ENCODE data around the gene OR2A2. TPM values are rescaled to one million over a fixed set of nuclear protein-coding genes. Genes with fewer than 3 reads are reported as not detected.

Gene OR2A2, protein sequence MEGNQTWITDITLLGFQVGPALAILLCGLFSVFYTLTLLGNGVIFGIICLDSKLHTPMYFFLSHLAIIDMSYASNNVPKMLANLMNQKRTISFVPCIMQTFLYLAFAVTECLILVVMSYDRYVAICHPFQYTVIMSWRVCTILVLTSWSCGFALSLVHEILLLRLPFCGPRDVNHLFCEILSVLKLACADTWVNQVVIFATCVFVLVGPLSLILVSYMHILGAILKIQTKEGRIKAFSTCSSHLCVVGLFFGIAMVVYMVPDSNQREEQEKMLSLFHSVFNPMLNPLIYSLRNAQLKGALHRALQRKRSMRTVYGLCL
- total RNA-seq, result not detected
- polyA plus RNA-seq (ENCODE audit: insufficient read length in 2 of 2), result not detected
- long read RNA-seq, donor 1, result 0 reads
- long read RNA-seq, donor 2, result 0 reads
- long read RNA-seq, donor 3, result 0 reads
- long read RNA-seq, donor 4, result 0 reads

- Histone ChIP-seq H3K36me3 (ENCODE audit: control insufficient read depth, insufficient read depth, low read length) (no peaks in the 10 kb centered on the region), H3K27me3 (ENCODE audit: control insufficient read depth, insufficient read depth, low read length) (no peaks in the 10 kb centered on the region), H3K4me1 (ENCODE audit: control insufficient read depth, insufficient read depth, low read length) (no peaks in the 10 kb centered on the region), H3K9me3 (ENCODE audit: control insufficient read depth, insufficient read depth, low read length) (no peaks in the 10 kb centered on the region), H3K4me3 (ENCODE audit: low read depth, low read length) (no peak within 1 kb of the TSS), H3K27ac (ENCODE audit: low read depth, low read length) (no peak within 1 kb of the TSS)
- no peak for DNase-seq (ENCODE audit: low read depth in 4 of 6, low spot score in 6 of 6)
- 100% methylated on average over 1 of the region's 2 CpGs for WGBS (ENCODE audit: insufficient coverage)
Observed at GRCh38 chr7:144109283-144109682, at the start of gene OR2A2. TSS of gene OR2A2 (plus strand) at chr7:144109583. CDS start at chr7:144109583, 0 bp downstream.

DNA sequence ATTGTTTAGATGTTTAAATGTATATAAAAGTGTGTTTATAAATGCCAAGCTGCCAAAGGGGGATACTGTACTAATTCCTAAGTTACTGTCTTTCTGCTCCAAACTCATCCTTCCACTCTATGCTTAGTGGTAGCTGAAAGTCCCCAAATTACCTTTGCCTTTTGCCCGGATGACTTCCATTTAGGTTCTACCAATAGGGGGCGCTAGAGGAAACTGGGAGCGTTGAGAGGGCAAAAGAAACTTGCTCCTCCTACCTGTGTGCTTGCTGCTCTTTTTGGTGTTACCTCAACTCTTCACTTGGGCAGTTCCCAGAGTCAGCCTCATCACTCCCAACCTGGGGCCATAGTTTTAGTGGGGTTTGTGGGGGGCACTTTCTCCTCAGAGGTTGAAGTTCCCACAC, 45.7 kb upstream of the OR2A2 start:
- no peak overlapping the region for H3K27ac ChIP-seq (ENCODE audit: low read depth, low read length)
- H3K4me1 ChIP-seq (ENCODE audit: control insufficient read depth, insufficient read depth, low read length), result no peaks in the 10 kb centered on the region
- WGBS (ENCODE audit: insufficient coverage), result 48% methylated on average over 3 of the region's 3 CpGs
- no peak for DNase-seq (ENCODE audit: low read depth in 4 of 6, low spot score in 6 of 6)
- peaks cover 2% of the 10 kb centered on the region for H3K9me3 ChIP-seq (ENCODE audit: control insufficient read depth, insufficient read depth, low read length)
- H3K36me3 ChIP-seq (ENCODE audit: control insufficient read depth, insufficient read depth, low read length), result no peaks in the 10 kb centered on the region
- no peaks in the 10 kb centered on the region for H3K27me3 ChIP-seq (ENCODE audit: control insufficient read depth, insufficient read depth, low read length)
- H3K4me3 ChIP-seq (ENCODE audit: low read depth, low read length), result no peak overlapping the region

DNA sequence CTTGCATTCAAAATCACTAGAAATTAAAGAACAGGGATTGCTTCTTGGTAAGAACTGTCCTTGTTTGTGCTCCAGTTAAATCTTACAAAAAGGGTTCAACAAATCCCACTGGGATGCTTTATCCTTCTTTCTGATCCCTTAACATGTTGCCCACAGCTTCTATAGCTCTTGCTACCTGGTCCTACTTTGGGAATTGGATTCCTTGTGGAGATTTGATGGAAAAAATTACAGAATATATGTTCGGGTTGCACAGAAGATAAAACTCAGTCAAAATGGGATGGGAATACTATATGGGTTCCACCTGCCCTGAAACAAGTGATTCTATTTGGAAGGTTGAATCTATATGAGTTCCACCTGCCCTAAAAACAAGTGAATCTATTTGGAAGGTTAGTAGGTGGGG, 39.9 kb upstream of the OR2A2 start, which contains the start of gene OR2A25:
Gene OR2A25 (plus strand): TSS at position 301 of the 400 bp plus-strand sequence. CDS start 4,409 bp downstream, outside the sequence.
- peaks cover 2% of the 10 kb centered on the region for H3K9me3 ChIP-seq (ENCODE audit: control insufficient read depth, insufficient read depth, low read length)
- DNase-seq (ENCODE audit: low read depth in 4 of 6, low spot score in 6 of 6), result no peak
- 100% methylated on average over 1 of the region's 1 CpG for WGBS (ENCODE audit: insufficient coverage)
- no peaks in the 10 kb centered on the region for H3K27me3 ChIP-seq (ENCODE audit: control insufficient read depth, insufficient read depth, low read length)
- no peak within 1 kb of the TSS for H3K4me3 ChIP-seq (ENCODE audit: low read depth, low read length)
- no peaks in the 10 kb centered on the region for H3K36me3 ChIP-seq (ENCODE audit: control insufficient read depth, insufficient read depth, low read length)
- H3K27ac ChIP-seq (ENCODE audit: low read depth, low read length), result no peak within 1 kb of the TSS
- no peaks in the 10 kb centered on the region for H3K4me1 ChIP-seq (ENCODE audit: control insufficient read depth, insufficient read depth, low read length)

DNA sequence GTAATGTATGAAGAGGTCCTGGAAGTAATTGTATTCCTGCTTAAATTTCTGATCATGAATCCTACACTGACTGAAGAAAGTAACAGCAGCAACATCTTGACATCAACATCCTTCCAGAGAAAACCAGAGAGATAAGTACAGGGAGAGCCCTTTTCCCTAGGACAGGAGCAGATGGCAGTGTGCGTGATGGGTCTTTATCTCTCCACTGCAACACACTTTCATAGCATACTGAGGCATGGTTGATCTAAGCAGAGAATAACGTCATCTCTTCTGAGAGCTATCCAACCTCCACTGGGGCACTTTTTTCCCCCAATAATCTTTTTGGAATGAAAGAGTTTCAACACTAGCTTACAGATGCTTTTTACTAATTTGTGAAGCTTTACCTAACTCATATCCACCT, 39.4 kb upstream of the OR2A2 start:
- peak in 1 of 6 donors; percentile 35 for DNase-seq (ENCODE audit: low read depth in 4 of 6, low spot score in 6 of 6)
- Histone ChIP-seq H3K27ac (ENCODE audit: low read depth, low read length) (no peak overlapping the region), H3K36me3 (ENCODE audit: control insufficient read depth, insufficient read depth, low read length) (no peaks in the 10 kb centered on the region), H3K27me3 (ENCODE audit: control insufficient read depth, insufficient read depth, low read length) (no peaks in the 10 kb centered on the region), H3K4me1 (ENCODE audit: control insufficient read depth, insufficient read depth, low read length) (no peaks in the 10 kb centered on the region), H3K4me3 (ENCODE audit: low read depth, low read length) (no peak overlapping the region), H3K9me3 (ENCODE audit: control insufficient read depth, insufficient read depth, low read length) (peaks cover 2% of the 10 kb centered on the region)
- WGBS (ENCODE audit: insufficient coverage), result no CpG with 5 or more reads among the region's 2 CpGs

GRCh38 chr7:144074374-144074773, 35.0 kb upstream of the OR2A2 start:
- Histone ChIP-seq H3K27ac (ENCODE audit: low read depth, low read length) (no peak overlapping the region), H3K36me3 (ENCODE audit: control insufficient read depth, insufficient read depth, low read length) (no peaks in the 10 kb centered on the region), H3K4me1 (ENCODE audit: control insufficient read depth, insufficient read depth, low read length) (no peaks in the 10 kb centered on the region), H3K9me3 (ENCODE audit: control insufficient read depth, insufficient read depth, low read length) (no peaks in the 10 kb centered on the region), H3K4me3 (ENCODE audit: low read depth, low read length) (no peak overlapping the region), H3K27me3 (ENCODE audit: control insufficient read depth, insufficient read depth, low read length) (no peaks in the 10 kb centered on the region)
- 97% methylated on average over 8 of the region's 8 CpGs for WGBS (ENCODE audit: insufficient coverage)
- DNase-seq (ENCODE audit: low read depth in 4 of 6, low spot score in 6 of 6), result no peak

DNA sequence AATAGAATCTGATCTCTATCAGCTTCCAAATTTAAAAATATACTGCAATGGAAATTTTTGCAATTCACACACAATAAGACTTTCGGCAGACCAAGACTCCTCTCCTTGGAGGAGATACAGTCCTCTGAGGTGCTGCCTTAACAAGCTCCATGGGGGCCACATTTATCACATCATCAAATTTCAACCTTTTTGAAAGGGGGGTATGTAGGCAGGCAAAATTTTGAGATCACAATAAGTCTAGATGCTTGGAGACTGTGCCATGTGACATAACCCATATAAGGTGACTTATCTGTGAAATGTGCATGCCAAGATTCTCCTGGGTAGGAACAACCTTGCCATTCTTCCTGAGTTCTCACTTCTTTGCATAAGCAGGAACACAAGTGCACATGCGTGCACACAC, 23.4 kb upstream of the OR2A2 start, which contains the start of gene OR2A12:
Gene OR2A12 (plus strand): TSS at position 301 of the 400 bp plus-strand sequence. CDS start 8,830 bp downstream, outside the sequence.
- Histone ChIP-seq H3K36me3 (ENCODE audit: control insufficient read depth, insufficient read depth, low read length) (no peaks in the 10 kb centered on the region), H3K4me1 (ENCODE audit: control insufficient read depth, insufficient read depth, low read length) (no peaks in the 10 kb centered on the region), H3K4me3 (ENCODE audit: low read depth, low read length) (no peak within 1 kb of the TSS), H3K27me3 (ENCODE audit: control insufficient read depth, insufficient read depth, low read length) (no peaks in the 10 kb centered on the region), H3K27ac (ENCODE audit: low read depth, low read length) (no peak within 1 kb of the TSS), H3K9me3 (ENCODE audit: control insufficient read depth, insufficient read depth, low read length) (no peaks in the 10 kb centered on the region)
- no peak for DNase-seq (ENCODE audit: low read depth in 4 of 6, low spot score in 6 of 6)
- no CpG with 5 or more reads among the region's 2 CpGs for WGBS (ENCODE audit: insufficient coverage)

DNA sequence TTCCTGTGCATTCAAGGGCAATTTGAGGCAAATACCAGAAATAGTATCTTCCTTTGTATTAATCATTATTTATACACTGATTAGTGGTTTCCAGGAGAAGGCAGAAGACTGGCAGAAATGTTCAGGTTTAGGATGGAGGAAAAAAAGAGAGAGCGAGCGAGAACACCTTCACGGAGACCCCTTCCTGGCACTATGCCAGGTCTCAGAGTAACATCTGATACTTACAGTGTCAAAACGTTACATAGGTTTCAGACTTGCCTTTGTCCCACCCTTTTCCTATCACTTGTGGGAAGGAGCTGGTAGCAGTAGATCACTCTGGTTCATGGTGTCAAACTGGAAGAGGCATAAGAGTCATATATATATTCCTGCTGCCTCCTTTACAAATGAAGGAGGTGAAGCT, 22.7 kb upstream of the OR2A2 start:
- no CpG with 5 or more reads among the region's 4 CpGs for WGBS (ENCODE audit: insufficient coverage)
- no peaks in the 10 kb centered on the region for H3K4me1 ChIP-seq (ENCODE audit: control insufficient read depth, insufficient read depth, low read length)
- no peaks in the 10 kb centered on the region for H3K27me3 ChIP-seq (ENCODE audit: control insufficient read depth, insufficient read depth, low read length)
- H3K27ac ChIP-seq (ENCODE audit: low read depth, low read length), result no peak overlapping the region
- H3K36me3 ChIP-seq (ENCODE audit: control insufficient read depth, insufficient read depth, low read length), result no peaks in the 10 kb centered on the region
- no peak overlapping the region for H3K4me3 ChIP-seq (ENCODE audit: low read depth, low read length)
- no peak for DNase-seq (ENCODE audit: low read depth in 4 of 6, low spot score in 6 of 6)
- no peaks in the 10 kb centered on the region for H3K9me3 ChIP-seq (ENCODE audit: control insufficient read depth, insufficient read depth, low read length)

- no peak for DNase-seq (ENCODE audit: low read depth in 4 of 6, low spot score in 6 of 6)
- H3K9me3 ChIP-seq (ENCODE audit: control insufficient read depth, insufficient read depth, low read length), result no peaks in the 10 kb centered on the region
- no CpG with 5 or more reads among the region's 1 CpG for WGBS (ENCODE audit: insufficient coverage)
Observed at GRCh38 chr7:144087230-144087629, 22.2 kb upstream of the OR2A2 start.

GRCh38 chr7:144090667-144091066, 18.7 kb upstream of the OR2A2 start:
- WGBS (ENCODE audit: insufficient coverage), result no CpG with 5 or more reads among the region's 3 CpGs
- Histone ChIP-seq H3K27me3 (ENCODE audit: control insufficient read depth, insufficient read depth, low read length) (no peaks in the 10 kb centered on the region), H3K9me3 (ENCODE audit: control insufficient read depth, insufficient read depth, low read length) (no peaks in the 10 kb centered on the region), H3K27ac (ENCODE audit: low read depth, low read length) (no peak overlapping the region), H3K4me1 (ENCODE audit: control insufficient read depth, insufficient read depth, low read length) (no peaks in the 10 kb centered on the region), H3K36me3 (ENCODE audit: control insufficient read depth, insufficient read depth, low read length) (no peaks in the 10 kb centered on the region), H3K4me3 (ENCODE audit: low read depth, low read length) (no peak overlapping the region)
- DNase-seq (ENCODE audit: low read depth in 4 of 6, low spot score in 6 of 6), result no peak

More at GRCh38 chr7:144087230-144087629, 22.2 kb upstream of the OR2A2 start:
- Histone ChIP-seq H3K4me1 (ENCODE audit: control insufficient read depth, insufficient read depth, low read length) (no peaks in the 10 kb centered on the region), H3K27me3 (ENCODE audit: control insufficient read depth, insufficient read depth, low read length) (no peaks in the 10 kb centered on the region), H3K4me3 (ENCODE audit: low read depth, low read length) (no peak overlapping the region), H3K27ac (ENCODE audit: low read depth, low read length) (no peak overlapping the region), H3K36me3 (ENCODE audit: control insufficient read depth, insufficient read depth, low read length) (no peaks in the 10 kb centered on the region)

DNA sequence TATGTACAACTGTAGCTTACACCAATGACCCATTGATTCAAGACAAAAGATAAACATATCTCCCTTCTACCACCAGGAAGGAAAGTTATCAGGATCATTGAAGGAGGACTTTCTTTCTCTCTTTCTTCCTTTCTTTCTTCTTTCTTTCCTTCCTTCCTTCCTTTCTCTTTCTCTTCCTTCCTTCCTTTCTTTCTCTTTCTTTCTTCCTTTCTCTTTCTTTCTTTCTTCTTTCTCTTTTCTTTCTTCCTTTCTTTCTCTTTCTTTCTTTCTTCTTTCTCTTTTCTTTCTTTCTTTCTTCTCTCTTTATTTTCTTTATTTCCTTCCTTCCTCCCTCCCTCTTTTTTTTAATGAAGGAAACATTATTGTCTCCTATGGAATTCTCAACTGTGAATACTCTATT, 10.6 kb upstream of the OR2A2 start:
- H3K36me3 ChIP-seq (ENCODE audit: control insufficient read depth, insufficient read depth, low read length), result no peaks in the 10 kb centered on the region
- H3K9me3 ChIP-seq (ENCODE audit: control insufficient read depth, insufficient read depth, low read length), result no peaks in the 10 kb centered on the region
- H3K4me3 ChIP-seq (ENCODE audit: low read depth, low read length), result no peak overlapping the region
- no peaks in the 10 kb centered on the region for H3K27me3 ChIP-seq (ENCODE audit: control insufficient read depth, insufficient read depth, low read length)
- no peaks in the 10 kb centered on the region for H3K4me1 ChIP-seq (ENCODE audit: control insufficient read depth, insufficient read depth, low read length)
- DNase-seq (ENCODE audit: low read depth in 4 of 6, low spot score in 6 of 6), result no peak
- H3K27ac ChIP-seq (ENCODE audit: low read depth, low read length), result no peak overlapping the region
